ENCODE results near the gene SPIRE2.
A peak's percentile ranks its signal among the peaks of the same experiment; 100 is the strongest.

Gene SPIRE2

DNA sequence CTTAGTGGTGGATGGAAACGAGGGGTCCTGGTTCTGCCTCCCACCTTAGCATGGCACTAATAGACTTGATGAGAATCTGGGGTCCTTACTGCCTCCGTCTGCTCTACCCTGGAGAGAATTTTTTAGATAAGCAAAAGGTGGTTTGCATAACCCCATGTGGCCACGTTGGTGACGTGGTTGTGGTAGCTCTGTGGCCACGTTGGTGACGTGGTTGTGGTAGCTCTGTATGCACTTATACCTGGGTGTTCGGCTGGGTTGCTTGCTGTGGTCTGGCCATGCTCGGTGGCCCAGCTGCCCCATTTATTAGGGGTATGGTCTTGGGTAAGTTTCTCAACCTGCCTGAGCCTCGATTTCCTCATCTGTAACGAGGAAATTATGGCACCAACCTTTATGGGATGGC is 13.0 kb downstream of the SPIRE2 start:
- DNase-seq (ENCODE audit: low spot score), result no peak

DNA sequence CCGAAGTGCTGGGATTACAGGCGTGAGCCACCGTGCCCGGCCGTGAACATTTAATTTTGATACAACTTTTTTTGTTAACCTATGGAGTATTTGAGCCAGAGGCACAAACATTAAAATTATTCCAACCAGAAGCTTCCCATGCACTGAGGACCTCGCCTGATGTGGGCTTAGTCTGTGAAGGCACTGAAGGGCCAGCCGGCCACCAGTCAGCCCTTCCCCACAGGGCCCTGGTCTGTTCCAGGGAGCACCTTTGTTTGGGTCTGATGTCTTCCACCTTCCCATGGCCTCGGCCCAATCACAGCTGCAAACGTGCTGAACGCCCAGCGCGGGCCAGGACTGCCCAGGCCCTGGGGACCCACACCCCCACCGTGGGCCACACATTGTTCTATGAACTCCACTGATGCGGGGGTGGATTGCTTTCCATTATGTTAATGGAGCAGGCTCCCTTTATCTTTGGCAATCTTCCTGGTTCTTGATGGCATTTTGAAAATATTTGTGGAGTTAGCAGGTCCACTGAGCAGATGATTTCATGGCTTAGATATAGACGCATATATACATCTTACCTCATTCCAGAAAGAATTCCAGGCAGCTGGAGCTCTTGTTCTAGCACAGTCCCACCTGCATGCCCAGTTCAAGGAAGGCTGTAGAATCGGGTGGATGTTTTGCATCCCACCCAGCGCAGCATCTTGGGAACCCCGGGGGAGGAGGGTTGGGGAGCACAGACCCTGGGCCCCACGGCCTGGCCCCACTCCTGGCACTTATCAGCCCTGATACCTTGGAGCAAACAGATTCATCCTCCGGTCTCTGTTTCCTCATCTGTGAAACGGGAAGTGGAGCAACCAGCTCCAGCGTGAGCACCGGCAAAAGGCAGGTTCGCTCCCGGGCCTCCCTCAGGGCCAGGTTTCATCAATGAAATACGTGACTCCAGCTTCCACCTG is 14.5 kb downstream of the SPIRE2 start:
- DNase-seq (ENCODE audit: low spot score), result no peak

DNA sequence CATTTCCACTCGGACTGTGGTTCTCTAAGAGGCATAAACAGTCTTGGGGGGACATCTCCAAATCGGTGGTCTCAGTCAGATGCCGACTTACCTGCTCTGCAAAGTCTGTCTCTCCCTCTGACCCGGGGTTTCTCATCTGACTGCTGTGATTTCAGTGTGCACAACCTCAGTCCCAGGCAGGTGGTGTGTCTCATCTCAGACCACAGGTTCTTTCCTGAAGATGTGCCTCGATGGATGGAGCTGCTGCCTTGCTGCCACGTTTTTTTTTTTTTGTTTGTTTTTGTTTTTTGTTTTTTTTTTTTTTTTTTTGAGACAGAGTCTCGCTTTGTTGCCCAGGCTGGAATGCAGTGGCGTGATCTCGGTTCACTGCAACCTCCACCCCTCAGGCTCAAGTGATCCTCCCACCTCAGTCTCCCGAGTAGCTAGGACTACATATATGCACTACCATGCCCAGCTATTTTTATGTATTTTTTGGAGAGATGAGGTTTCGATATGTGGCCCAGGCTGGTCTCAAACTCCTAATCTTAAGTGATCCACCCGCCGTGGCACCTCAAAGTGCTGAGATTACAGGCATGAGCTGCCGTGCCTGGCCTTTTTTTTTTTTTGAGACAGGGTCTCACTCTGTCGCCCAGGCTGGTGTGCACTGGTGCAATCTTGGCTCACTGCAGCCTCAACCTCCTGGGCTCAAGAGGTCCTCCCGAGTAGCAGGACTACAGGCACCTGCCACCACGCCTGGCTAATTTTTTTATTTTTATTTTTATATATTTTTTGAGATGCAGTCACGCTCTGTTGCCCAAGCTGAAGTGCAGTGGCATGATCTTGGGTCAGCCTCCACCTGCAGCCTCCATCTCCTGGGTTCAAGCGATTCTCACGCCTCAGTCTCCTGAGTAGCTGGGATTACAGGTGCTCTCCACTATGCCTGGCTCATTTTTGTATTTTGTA is 15.4 kb downstream of the SPIRE2 start:
- DNase-seq (ENCODE audit: low spot score), result no peak

DNA sequence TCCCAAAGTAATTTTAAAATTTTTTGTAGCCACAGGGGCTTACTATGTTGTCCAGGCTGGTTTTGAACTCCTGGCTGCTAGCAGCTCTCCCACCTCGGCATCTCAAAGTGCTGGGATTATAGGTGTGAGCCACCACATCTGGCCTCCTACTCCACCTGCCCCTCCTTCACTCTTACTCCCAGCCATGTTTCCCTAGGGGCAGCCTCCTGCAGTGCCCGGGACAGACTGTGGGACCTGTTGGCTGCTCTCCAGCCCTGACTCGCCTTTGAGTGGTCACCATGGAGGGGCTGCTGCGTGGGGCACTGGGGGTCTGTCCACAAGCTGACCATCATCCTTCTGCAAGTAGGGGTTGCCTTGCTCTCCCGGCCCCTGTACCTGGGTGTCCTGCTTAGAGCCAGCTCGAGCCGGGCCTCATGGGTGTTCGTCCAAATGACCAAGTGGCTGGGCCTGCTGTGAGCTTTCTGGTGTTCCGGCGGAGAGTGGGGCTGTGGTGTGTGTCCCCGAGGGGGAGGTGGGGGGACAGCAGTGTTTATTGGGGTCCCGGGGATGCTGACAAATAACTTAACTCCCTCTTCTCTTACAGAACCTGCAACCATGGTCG is 16.6 kb downstream of the SPIRE2 start:
- no peak for DNase-seq (ENCODE audit: low spot score)

DNA sequence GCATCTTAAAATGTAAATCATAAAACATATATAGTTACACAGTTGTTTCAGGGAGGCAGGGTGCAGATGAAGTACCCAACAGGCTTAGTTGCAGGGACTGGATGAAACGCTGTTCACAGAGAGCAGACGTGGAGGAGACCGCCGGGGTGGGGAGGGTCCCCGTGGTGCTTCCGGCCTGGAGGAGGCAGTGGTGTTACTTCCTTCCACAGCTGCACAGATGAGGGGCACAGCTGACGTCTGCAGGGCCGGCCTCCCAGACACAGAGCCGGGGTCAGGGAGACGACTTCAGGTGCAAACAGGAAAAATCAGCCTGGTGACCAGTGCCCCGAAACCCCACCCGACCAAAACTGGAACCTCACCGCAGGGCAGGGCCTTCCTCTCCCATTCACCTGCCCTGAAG is 17.1 kb downstream of the SPIRE2 start:
- DNase-seq (ENCODE audit: low spot score), result no peak

DNA sequence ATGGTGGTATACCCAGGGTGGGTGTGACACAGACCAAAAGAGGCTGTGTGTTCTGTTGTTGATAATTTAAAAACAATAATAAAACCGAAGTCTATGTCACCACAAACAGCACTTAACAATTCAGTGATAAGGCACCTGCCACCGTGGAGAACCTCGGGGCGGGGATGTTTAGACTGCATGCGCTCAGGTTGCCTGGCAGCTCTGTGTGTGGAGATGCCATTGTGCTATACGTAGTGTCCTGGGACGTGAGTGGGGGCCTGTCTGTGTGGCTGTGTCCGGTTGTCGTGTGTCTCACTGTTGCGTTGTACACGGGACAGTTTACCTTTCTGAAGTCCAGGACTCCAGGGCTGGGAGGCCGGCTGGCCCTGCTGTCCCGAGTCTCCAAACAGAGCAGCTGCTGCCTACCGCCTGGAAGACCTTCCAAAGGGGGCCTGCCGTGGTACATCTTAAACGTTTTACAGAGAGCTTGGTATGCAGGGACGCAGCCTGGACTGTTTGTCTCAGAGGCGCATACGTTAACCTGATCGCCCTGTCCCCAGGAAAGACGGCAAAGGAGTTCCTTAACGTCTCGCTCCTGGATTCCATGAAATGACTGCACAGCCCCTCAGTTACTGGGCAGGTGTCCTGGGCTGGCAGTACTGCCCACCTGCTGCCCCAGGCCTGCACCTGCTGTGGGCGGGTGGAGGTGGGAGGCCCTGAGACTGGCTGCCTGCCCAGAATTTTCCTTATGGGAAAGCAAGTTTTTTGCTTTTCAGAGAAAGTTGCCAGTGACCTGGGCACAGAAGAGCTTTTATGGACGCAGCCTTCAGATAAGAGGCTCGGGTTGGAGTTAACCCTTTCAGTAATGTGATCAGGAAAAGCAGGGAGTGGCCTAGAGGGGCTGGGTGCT is 19.0 kb downstream of the SPIRE2 start:
- DNase-seq (ENCODE audit: low spot score), result no peak

DNA sequence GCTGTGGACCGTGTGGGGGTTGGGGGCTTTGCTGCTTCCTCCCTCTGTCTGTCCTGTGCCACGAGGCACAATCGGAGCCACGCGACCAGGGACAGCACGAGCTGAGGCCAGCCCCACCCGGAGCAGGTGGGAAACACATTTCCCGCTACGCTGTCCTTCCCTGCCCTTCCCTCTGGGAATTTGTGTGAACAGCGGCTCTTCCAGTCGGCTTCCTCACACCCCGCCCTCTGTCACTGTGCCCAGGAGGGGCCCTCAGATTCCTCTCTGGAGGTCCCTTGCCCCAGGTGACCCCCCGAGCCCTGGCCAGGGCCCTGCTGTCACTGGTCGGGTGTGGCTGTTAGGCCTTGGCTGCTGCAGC is 19.6 kb downstream of the SPIRE2 start:
- DNase-seq (ENCODE audit: low spot score), result no peak

DNA sequence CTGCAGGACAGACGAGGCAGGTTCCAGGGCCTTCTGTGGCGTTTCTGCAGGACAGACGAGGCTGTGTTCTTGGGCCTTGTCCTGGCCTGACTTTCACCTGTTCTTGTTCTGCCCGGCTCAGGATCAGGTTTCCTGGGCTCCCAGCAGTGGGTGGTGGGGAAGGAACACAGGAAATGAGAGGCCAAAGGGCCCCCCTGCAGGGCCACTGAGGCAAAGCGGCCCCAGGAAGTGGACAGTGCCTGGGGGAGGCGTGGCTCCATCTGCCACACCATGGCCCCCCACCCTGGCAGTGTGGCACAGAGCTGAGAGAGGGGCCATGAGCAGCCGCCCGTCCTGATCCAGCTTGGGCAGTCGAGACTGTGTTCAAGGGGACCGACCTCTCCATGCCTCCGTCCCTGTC is 20.7 kb downstream of the SPIRE2 start:
- DNase-seq (ENCODE audit: low spot score), result no peak

DNA sequence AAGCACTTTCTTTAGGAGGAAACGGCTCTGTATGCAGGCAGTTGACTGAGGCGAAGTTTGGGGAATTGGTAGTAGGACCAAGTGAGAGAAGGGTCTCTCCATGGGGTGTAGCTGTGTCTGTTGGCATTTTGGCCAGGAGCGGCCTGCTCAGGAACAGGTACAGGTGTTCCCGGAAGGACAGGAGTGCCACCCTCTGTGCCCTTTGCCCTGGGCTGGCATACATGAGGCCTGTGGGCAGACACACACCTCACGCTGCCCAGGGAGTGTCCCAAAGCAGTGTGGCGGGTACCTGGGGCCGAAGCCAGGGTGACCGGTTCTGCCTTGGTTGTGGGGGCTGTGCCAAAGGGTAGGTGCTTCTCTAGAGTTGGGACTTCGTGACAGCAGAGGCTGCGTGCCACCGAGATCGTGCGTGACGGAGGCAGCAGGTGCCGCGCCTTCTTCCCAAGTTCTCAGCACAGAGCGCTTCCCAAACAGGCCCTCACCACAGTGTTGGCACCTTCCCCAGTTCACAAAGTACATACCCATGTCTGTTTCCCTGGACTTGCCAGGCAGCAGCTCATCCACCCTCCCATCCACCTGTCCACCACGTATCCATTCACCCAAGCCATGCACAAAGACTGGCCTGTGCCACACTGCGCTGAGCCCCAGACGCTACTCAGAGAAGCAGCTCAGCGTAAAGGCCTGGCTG is 25.2 kb downstream of the SPIRE2 start:
- DNase-seq (ENCODE audit: low spot score), result no peak

DNA sequence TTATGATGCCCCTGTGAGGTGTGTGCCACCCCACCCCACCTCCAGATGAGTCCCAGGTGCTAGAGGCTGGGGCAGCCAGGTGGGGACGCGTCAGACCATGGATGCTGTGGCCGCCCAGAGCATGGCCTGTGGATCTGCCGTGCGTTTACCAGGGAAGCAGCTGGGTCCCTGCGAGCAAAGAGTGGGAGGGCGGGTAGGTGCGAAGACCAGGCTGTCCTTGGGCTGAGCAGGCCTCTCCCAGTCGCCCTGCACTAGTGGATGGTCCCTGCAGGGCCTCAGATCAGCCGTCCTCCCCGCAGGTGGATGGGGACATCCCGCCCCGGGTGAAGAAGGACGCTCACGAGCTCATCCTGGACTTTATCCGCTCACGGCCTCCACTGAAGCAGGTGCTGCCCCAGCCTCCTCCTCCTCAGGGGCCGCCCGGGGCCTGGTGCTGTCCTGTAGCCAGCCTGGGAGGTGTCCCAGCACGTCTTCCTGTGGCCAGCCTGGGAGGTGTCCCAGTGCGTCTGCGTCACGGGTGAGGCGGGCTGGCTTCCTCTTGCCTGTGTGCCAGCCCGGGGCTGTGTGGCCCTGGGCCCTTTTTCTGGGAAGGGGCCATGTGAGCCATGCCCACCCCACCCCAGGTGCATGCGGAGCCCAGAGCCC is 27.1 kb downstream of the SPIRE2 start:
- DNase-seq (ENCODE audit: low spot score), result no peak

DNA sequence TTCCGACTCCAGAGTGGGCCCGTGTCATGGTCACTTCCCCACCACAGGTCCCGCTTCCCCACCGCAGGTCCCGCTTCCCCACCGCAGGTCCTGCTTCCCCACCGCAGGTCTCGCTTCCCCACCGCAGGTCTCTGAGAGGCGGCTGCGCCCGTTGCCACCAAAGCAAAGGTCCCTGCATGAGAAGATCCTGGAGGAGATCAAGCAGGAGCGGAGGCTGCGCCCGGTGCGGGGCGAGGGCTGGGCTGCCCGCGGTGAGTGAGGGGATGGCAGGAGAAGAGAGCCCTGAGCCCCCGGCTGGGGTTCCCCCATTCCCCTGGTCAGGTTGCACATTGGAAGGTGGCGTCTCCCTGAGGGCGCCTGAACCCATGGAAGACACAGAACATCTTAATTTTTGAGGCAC is 27.7 kb downstream of the SPIRE2 start:
- no peak for DNase-seq (ENCODE audit: low spot score)

DNA sequence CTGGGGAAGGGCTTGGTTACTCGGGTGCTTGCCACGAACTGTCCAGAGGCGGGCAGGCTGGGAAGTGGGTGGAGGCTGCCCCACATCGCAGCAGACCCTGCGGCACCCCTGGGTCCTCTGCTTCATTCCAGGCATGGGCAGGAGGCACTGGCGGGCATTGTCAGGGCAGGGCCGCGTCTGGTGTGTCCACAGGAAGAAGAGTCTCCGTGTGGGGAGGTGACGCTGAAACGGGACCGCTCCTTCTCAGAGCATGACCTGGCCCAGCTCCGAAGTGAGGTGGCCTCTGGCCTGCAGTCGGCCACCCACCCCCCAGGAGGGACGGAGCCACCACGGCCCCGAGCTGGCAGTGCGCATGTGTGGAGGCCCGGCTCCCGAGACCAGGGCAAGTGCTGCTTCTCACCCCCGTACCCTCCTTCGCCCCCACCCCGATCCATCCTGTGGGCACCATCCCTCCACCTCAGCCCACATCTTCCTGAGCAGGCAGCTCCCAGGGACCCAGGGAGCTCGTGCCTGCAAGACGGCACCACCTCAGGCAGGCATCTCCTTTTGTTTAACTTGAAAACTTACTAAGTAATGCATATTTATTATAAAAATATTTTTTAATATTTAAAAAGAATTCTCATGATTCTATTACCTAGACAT is 30.8 kb downstream of the SPIRE2 start:
- no peak for DNase-seq (ENCODE audit: low spot score)

DNA sequence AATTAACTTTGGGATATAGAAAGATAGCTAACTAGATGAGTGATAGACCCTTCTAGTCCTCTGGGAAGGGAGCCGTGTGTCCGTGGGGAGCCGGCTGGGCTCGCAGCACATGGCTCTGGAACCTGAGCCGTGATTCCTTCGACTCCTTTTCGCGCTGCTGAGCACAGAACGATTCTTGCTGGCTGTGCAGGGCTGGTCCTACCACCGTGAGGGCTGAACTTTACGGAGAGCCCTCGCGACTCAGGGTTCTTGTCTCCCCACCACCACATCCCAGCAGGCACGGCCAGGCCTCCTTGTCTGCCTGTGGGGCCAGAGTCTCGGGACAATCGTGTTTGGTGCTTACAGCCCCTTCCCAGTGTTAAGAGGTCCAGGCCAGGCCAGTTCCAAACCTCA is 31.3 kb downstream of the SPIRE2 start:
- no peak for DNase-seq (ENCODE audit: low spot score)

DNA sequence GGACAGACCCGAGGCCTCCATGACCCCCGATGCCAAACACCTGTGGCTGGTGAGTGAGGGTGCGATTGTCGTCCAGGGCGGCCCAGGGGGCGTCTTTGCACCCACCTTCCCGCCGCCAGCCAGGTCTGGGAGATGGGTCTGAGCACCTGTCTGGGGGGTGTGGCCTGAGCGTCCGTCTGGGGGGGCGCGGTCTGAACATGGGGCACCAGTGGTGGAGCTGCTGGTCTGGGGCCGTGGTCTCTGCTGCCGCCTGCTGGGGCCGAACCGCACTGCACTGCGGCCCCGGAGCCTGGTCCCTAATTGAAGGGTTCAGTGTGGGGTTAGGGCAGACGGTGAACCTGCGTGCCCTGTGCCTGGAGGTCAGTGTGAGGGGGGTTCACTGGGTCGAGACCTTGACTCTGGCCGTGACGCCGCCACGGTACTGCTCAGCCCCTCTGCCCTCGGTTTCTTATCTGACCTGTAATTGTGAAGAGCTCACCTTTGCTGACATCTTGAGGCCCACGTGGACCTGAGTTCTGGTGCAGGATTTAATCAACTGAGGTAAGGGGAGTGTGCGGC is 32.6 kb downstream of the SPIRE2 start:
- peak; percentile 54 for DNase-seq (ENCODE audit: low spot score)

DNA sequence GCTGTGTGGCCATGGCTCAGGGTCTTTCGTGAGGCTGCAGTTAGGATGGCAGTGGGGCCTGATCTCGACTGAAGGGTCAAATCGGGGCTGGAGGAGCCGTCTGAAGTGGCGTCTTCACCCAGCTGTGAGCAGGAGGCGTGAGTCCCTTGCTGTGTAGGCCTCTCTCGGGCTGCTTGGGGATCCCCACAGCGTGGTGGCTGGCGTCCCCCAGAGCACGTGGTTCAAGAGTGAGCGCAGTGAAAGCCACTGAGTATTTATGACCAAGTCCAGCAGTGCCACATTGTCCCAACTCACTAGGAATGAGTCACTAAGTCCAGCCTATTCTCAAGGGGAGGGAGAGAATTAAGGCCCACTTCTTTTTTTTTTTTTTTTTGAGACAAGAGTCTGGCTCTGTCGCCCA is 33.4 kb downstream of the SPIRE2 start:
- DNase-seq (ENCODE audit: low spot score), result no peak

DNA sequence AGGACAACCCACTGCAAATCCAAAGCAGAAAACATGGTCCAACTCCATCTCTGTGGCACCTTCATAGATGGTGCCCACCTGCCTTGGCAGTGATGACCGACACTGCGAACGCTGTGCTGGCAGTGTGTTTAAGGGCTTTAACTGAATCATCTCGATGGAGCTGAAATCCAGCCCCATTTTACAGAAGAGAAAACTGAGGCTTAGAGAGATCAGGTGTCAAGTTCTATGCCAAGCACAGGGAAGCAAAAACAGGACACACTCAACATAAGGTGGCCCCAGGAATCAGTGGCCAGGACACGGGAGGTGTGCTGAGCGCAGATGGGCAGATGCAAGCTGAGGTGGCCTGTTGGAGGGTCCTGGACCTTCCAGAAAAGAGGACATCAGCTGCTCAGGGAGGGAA is 34.5 kb downstream of the SPIRE2 start:
- no peak for DNase-seq (ENCODE audit: low spot score)

DNA sequence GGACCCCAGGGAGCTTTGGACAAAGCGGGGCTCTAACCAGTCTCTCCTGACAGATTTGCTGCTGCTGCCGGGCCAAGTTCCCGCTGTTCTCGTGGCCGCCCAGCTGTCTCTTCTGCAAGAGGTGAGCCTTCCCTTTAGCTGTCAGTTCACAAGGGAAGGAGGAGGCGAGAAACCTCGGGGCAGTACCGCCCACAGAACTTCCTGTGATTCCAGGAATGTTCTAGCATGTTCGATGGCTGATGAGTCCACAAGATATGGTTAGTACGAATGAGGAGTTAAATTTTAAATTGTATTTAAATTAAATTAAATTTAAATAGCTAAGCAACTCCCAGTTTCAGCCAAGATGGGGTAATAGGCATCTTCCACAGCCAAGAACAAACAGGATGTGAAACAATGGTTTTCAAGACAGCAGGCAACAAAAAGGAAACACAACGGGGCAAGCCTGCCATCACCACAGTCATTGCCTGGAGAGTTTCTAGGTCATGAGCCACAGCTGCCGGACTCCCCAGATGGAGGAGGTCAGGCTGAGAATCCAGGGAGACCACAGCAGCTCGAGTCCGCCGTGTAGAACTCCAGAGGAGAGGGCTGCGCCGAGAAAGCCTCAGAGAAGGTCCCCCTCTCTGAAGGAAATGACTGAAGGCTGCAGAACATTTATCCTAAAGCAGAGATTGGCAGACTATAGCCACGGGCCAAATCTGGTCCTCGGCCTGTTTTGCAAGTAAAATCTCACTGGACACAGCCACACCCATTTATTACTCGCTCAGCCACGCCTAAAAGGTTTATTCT is 35.7 kb downstream of the SPIRE2 start:
- peak; percentile 45 for DNase-seq (ENCODE audit: low spot score)

DNA sequence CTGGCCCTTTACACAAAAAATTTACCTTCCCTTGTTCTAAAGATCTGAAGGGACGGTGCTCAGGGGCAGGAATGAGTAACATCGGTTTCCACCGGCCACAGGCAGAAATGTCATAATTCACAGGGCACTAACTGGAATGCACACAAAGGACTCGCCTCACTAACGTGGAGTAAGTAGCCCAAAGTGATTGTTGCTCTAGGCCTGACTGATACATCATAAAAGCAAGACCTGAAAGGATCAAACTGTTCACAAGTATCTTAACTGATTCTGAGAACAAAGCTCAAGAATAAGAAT is 36.2 kb downstream of the SPIRE2 start:
- no peak for DNase-seq (ENCODE audit: low spot score)

DNA sequence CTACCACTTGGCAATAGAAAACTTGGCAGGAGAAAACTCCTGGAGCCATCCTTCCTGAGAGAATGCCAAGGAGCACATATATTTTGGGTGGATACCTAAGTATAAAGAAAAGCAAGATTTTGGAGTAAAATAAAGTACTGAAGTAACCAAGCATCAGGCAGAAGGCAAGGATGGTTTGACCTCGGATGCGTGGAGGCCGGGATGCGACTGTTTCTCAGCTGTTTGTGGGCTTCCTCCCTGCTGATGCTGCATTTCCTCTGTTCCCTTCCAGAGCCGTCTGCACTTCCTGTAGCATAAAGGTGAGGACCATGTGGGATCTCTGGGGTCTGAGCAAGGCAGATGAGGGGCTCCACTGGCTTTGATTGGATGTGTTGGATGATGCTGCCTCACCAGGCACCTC is 39.6 kb downstream of the SPIRE2 start:
- no peak for DNase-seq (ENCODE audit: low spot score)

All from Ammon's horn (tissue), 1 donor.